Measurements from ENCODE around the gene AVEN. TPM values are rescaled to one million over a fixed set of nuclear protein-coding genes. Genes with fewer than 3 reads are reported as not detected.

The AVEN gene
- total RNA-seq, 1 experiment from 2014 or later, result 3.1 TPM

DNA sequence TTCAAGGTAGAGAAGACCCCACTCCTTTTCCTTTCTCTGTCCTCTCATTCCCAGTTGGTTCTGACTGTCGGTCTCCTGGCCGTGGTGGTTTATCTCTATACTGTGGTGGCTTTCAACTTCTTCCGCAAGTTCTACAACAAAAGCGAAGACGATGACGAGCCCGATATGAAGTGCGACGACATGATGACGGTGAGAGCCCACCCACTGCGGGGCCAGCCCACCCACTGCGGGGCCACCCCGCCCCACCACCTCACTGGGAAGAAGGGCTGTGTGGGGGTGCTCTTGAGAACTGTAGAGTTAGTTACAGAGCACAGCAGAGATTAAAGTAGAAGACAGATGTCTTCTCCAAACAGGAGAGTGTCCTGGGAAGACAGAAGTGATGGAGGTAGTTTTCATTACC is 181.3 kb downstream of the AVEN start:
- CTCF ChIA-PET, result no interaction called here
- intact Hi-C loops (cut with micrococcal nuclease; ENCODE audit: unreplicated experiment), result no loop called here
- Mint-ChIP-seq H3K9me3 (ENCODE audit: low read depth, unreplicated experiment) (no peaks in the 10 kb centered on the region), H3K27me3 (ENCODE audit: unreplicated experiment) (no peaks in the 10 kb centered on the region), H3K36me3 (ENCODE audit: insufficient read depth, unreplicated experiment) (no peaks in the 10 kb centered on the region), H3K27ac (ENCODE audit: unreplicated experiment) (no peak overlapping the region), H3K4me1 (ENCODE audit: low read depth, unreplicated experiment) (no peaks in the 10 kb centered on the region), H3K4me3 (ENCODE audit: low read depth, unreplicated experiment) (no peak overlapping the region)
- DNase-seq, result no peak
- no TSS peak for BruUV-seq (replicated peaks)
- TF ChIP-seq CTCF (IDR thresholded peaks at IDR 0.05; ENCODE audit: unreplicated experiment), result no peak

- Mint-ChIP-seq H3K27me3 (ENCODE audit: unreplicated experiment) (no peaks in the 10 kb centered on the region), H3K4me1 (ENCODE audit: low read depth, unreplicated experiment) (no peaks in the 10 kb centered on the region), H3K9me3 (ENCODE audit: low read depth, unreplicated experiment) (no peaks in the 10 kb centered on the region), H3K27ac (ENCODE audit: unreplicated experiment) (no peak overlapping the region), H3K36me3 (ENCODE audit: insufficient read depth, unreplicated experiment) (no peaks in the 10 kb centered on the region), H3K4me3 (ENCODE audit: low read depth, unreplicated experiment) (no peak overlapping the region)
- CTCF ChIA-PET, result no interaction called here
- no TSS peak for BruUV-seq (replicated peaks)
- TF ChIP-seq CTCF (IDR thresholded peaks at IDR 0.05; ENCODE audit: unreplicated experiment), result no peak
- intact Hi-C loops (cut with micrococcal nuclease; ENCODE audit: unreplicated experiment), result loop anchor here (5.0 kb wide), 1 partner anchor 110 kb away; no protein-coding TSS in a partner anchor
- DNase-seq, result no peak
These were observed 186.4 kb downstream of the AVEN start for GRCh38 chr15:33852570-33852969.

- no peak for DNase-seq
- Mint-ChIP-seq H3K36me3 (ENCODE audit: insufficient read depth, unreplicated experiment) (no peaks in the 10 kb centered on the region), H3K27ac (ENCODE audit: unreplicated experiment) (no peak overlapping the region), H3K9me3 (ENCODE audit: low read depth, unreplicated experiment) (no peaks in the 10 kb centered on the region), H3K27me3 (ENCODE audit: unreplicated experiment) (no peaks in the 10 kb centered on the region), H3K4me3 (ENCODE audit: low read depth, unreplicated experiment) (no peak overlapping the region), H3K4me1 (ENCODE audit: low read depth, unreplicated experiment) (no peaks in the 10 kb centered on the region)
- TF ChIP-seq CTCF (IDR thresholded peaks at IDR 0.05; ENCODE audit: unreplicated experiment), result no peak
- no TSS peak for BruUV-seq (replicated peaks)
- CTCF ChIA-PET, result no interaction called here
- intact Hi-C loops (cut with micrococcal nuclease; ENCODE audit: unreplicated experiment), result loop anchor here (5.0 kb wide), 1 partner anchor 110 kb away; no protein-coding TSS in a partner anchor
These were observed 186.9 kb downstream of the AVEN start for GRCh38 chr15:33852094-33852493.

DNA sequence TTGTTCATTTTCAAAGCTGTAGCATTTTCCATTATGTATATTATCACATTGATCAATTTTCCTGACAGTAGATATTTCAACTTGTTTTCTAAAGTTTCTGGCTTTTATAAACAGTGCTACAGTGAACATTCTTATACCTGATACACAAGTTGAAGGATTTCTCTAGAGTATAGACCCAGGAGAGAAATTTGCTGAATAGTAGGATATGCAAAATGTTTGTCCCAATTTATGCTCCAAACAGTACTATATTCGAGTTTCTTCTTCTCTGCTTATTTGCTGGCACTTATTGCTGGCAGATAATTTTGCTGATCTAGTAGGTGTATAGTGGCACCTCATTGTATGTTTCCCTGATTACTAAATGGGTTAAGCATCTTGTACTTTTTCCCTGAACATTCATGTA is 187.9 kb downstream of the AVEN start:
- Mint-ChIP-seq H3K36me3 (ENCODE audit: insufficient read depth, unreplicated experiment) (no peaks in the 10 kb centered on the region), H3K4me3 (ENCODE audit: low read depth, unreplicated experiment) (no peak overlapping the region), H3K27me3 (ENCODE audit: unreplicated experiment) (no peaks in the 10 kb centered on the region), H3K27ac (ENCODE audit: unreplicated experiment) (no peak overlapping the region), H3K4me1 (ENCODE audit: low read depth, unreplicated experiment) (no peaks in the 10 kb centered on the region), H3K9me3 (ENCODE audit: low read depth, unreplicated experiment) (no peaks in the 10 kb centered on the region)
- no peak for DNase-seq
- BruUV-seq (replicated peaks), result no TSS peak
- intact Hi-C loops (cut with micrococcal nuclease; ENCODE audit: unreplicated experiment), result loop anchor here (5.0 kb wide), 1 partner anchor 111 kb away; no protein-coding TSS in a partner anchor
- no peak for TF ChIP-seq CTCF (IDR thresholded peaks at IDR 0.05; ENCODE audit: unreplicated experiment)
- CTCF ChIA-PET, result no interaction called here

Measured in Calu3 (cell line).